WTC11 (cell line): Measurements from ENCODE around the gene SLC29A3. TPM values are rescaled to one million over a fixed set of nuclear protein-coding genes. Genes with fewer than 3 reads are reported as not detected.

Experiments used
- ATAC-seq: fragments of 200-7000 bp; cut with Tn5 transposase; 2 replicates; pipeline ENCODE4 v1.10.0; 2021; ENCODE audit warnings: mild to moderate bottlenecking, moderate library complexity
- CTCF ChIA-PET: fragments of 300-600 bp; sonication (Branson Sonifier 250); formaldehyde crosslinking; loops from one replicate; lab custom pipeline; 2021; ENCODE audit warnings: antibody characterized with exemption; lab: Charles Lee
- POLR2A ChIA-PET: fragments of 350-600 bp; sonication (Branson Sonifier 250); formaldehyde crosslinking; loops from one replicate; lab custom pipeline; 2021; ENCODE audit warnings: antibody characterized with exemption; lab: Charles Lee
- DNase-seq: peaks from one replicate; pipeline ENCODE4 v3.0.0; 2021; ENCODE audit warnings: low spot score
- H3K27ac Mint-ChIP-seq: 2 replicates; pipeline ENCODE4 v1.8.0; 2021; ENCODE audit warnings: mixed read lengths
- H3K27me3 Mint-ChIP-seq: 2 replicates; pipeline ENCODE4 v1.8.0; 2021; ENCODE audit warnings: low read depth, mild to moderate bottlenecking, moderate library complexity, mixed read lengths
- H3K36me3 Mint-ChIP-seq: 2 replicates; pipeline ENCODE4 v1.8.0; 2021; ENCODE audit warnings: mixed read lengths
- H3K4me1 Mint-ChIP-seq: 2 replicates; pipeline ENCODE4 v1.8.0; 2022; ENCODE audit warnings: mixed read lengths
- H3K4me3 Mint-ChIP-seq: 2 replicates; pipeline ENCODE4 v1.8.0; 2021; ENCODE audit warnings: mild to moderate bottlenecking, moderate library complexity, mixed read lengths
- H3K9me3 Mint-ChIP-seq: 2 replicates; pipeline ENCODE4 v1.8.0; 2021; ENCODE audit warnings: mixed read lengths
- ARID4B ChIP-seq: sonication (generic); formaldehyde crosslinking; IDR thresholded peaks from 2 replicates; pipeline ENCODE4 v1.8.0; 2023; ENCODE audit warnings: missing genetic modification reagents, mild to moderate bottlenecking, borderline replicate concordance
- ATF1 ChIP-seq: sonication (generic); formaldehyde crosslinking; IDR thresholded peaks from 2 replicates; pipeline ENCODE4 v1.8.1; 2023; ENCODE audit warnings: mild to moderate bottlenecking, moderate library complexity, missing genetic modification reagents
- CREM ChIP-seq: sonication (generic); formaldehyde crosslinking; IDR thresholded peaks from 2 replicates; pipeline ENCODE4 v1.8.1; 2022; ENCODE audit warnings: mild to moderate bottlenecking, missing genetic modification reagents, moderate library complexity
- JAZF1 ChIP-seq: fragments of 250-450 bp; sonication (Bioruptor Pico); IDR thresholded peaks from 2 replicates; pipeline ENCODE4 v1.9.0; 2021; ENCODE audit warnings: moderate library complexity, mild to moderate bottlenecking, inconsistent platforms
- MXD4 ChIP-seq: fragments of 250-450 bp; sonication (Bioruptor Pico); IDR thresholded peaks from 2 replicates; pipeline ENCODE4 v1.8.0; 2021; ENCODE audit warnings: mild to moderate bottlenecking, moderate library complexity, borderline replicate concordance
- NFATC4 ChIP-seq: fragments of 250-450 bp; sonication (Bioruptor Pico); IDR thresholded peaks from 2 replicates; pipeline ENCODE4 v1.9.0; 2021; ENCODE audit warnings: mild to moderate bottlenecking
- NFE2L1 ChIP-seq: sonication (generic); formaldehyde crosslinking; IDR thresholded peaks from 2 replicates; pipeline ENCODE4 v1.8.1; 2023; ENCODE audit warnings: missing genetic modification reagents
- NFYB ChIP-seq: sonication (generic); formaldehyde crosslinking; conservative IDR thresholded peaks from 2 replicates; pipeline ENCODE4 v1.8.0; 2022; ENCODE audit warnings: low read depth, missing genetic modification reagents
- NR2C2 ChIP-seq: sonication (generic); formaldehyde crosslinking; IDR thresholded peaks from 2 replicates; pipeline ENCODE4 v1.8.0; 2022; ENCODE audit warnings: mild to moderate bottlenecking, missing genetic modification reagents
- OVOL2 ChIP-seq: fragments of 250-450 bp; sonication (Bioruptor Pico); IDR thresholded peaks from 2 replicates; pipeline ENCODE4 v1.9.0; 2021; ENCODE audit warnings: mild to moderate bottlenecking, borderline replicate concordance
- ZBTB21 ChIP-seq: sonication (generic); formaldehyde crosslinking; IDR thresholded peaks from 2 replicates; pipeline ENCODE4 v1.8.1; 2023; ENCODE audit warnings: mild to moderate bottlenecking, missing genetic modification reagents, borderline replicate concordance
- ZNF138 ChIP-seq: sonication (generic); formaldehyde crosslinking; conservative IDR thresholded peaks from 2 replicates; pipeline ENCODE4 v1.8.1; 2022; ENCODE audit warnings: mild to moderate bottlenecking, moderate library complexity, missing genetic modification reagents
- ZNF281 ChIP-seq: sonication (generic); formaldehyde crosslinking; IDR thresholded peaks from 2 replicates; pipeline ENCODE4 v1.8.0; 2023; ENCODE audit warnings: mild to moderate bottlenecking, missing genetic modification reagents
- total RNA-seq: library from RNA; stranded (reverse); gene quantifications from 3 replicates; pipeline ENCODE4 v1.2.3, GENCODE V29; 2021
- TF ChIP-seq, protein P1 (sequence below): sonication (generic); formaldehyde crosslinking; IDR thresholded peaks from 2 replicates; pipeline ENCODE4 v1.8.1; 2023; ENCODE audit warnings: mild to moderate bottlenecking, missing genetic modification reagents, borderline replicate concordance
- TF ChIP-seq, protein P2 (sequence below): sonication (generic); formaldehyde crosslinking; IDR thresholded peaks from 2 replicates; pipeline ENCODE4 v1.8.0; 2022; ENCODE audit warnings: mild to moderate bottlenecking, missing genetic modification reagents
- TF ChIP-seq, protein P3 (sequence below): fragments of 250-450 bp; sonication (Bioruptor Pico); IDR thresholded peaks from 2 replicates; pipeline ENCODE4 v1.9.0; 2021; ENCODE audit warnings: mild to moderate bottlenecking

The SLC29A3 gene
- total RNA-seq, 1 experiment from 2014 or later = 9.2 TPM

DNA sequence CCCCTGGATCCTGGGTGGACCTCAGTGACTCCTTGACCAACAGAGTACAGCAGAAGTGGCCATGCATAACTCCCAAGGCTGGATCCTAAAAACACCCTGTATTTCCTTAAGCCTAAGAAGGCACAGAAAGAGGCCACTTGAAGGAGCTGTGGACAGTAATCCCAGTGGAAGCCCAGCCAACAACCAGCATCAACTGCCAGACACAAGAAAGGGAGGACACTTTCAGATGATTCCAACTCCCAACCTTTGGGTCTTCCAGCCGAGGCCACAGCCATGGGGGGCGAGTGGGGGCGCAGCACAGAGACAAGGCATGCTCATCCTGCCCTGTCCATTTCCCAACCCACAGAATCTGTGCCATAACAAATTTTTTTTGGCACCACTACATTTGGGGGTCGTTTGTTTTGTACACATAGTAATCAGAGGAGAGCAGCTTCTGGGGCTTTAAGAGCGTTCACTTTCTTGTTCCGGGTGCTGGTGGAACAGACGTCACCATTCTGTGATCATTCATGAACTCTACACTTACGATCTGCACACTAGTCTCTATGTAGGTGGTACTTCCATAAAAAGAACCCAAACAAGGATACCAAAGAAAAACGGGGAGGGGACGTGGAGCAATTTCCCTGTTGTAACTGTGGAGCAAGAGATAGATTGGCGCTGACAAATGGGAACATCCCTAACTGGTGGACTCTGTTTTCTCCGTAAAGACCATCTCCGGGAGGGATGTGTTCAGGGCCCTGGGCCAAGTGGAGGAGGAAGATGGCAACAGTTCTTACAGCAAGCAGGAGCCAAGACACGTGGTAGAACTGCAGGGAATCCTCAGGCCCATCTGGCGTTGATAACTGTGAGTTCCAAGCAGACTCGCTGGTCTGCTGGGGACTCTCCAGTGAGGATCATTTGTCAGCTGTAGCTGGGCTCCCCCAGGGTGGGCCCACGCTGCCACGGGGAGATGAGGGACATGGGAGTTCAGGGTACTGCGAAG is 6.0 kb upstream of the SLC29A3 start:
- H3K27me3 Mint-ChIP-seq = peaks cover 13% of the 10 kb centered on the region
- CTCF ChIA-PET = interaction anchor here (0.6 to 7.5 kb wide), 18 partner anchors 25 to 583 kb away, joined by 3 to 120 read pairs (median 4); partner anchors contain the start of gene CDH23
- no peak for ATAC-seq
- no peak for DNase-seq
- H3K4me1 Mint-ChIP-seq = peaks cover 13% of the 10 kb centered on the region
- no peaks in the 10 kb centered on the region for H3K36me3 Mint-ChIP-seq
- H3K27ac Mint-ChIP-seq = no peak overlapping the region
- POLR2A ChIA-PET = no interaction called here
- H3K4me3 Mint-ChIP-seq = no peak overlapping the region
- no peaks in the 10 kb centered on the region for H3K9me3 Mint-ChIP-seq
- no peak for TF ChIP-seq MXD4 (CRISPR knock-in tag)
- TF ChIP-seq NFE2L1 (CRISPR knock-in tag) = no peak
- TF ChIP-seq ZNF138 (CRISPR knock-in tag) = no peak
- TF ChIP-seq ATF1 = no peak
- TF ChIP-seq JAZF1 (CRISPR knock-in tag) = no peak
- no peak for TF ChIP-seq ZBTB21 (CRISPR knock-in tag)
- TF ChIP-seq, protein P1, sequence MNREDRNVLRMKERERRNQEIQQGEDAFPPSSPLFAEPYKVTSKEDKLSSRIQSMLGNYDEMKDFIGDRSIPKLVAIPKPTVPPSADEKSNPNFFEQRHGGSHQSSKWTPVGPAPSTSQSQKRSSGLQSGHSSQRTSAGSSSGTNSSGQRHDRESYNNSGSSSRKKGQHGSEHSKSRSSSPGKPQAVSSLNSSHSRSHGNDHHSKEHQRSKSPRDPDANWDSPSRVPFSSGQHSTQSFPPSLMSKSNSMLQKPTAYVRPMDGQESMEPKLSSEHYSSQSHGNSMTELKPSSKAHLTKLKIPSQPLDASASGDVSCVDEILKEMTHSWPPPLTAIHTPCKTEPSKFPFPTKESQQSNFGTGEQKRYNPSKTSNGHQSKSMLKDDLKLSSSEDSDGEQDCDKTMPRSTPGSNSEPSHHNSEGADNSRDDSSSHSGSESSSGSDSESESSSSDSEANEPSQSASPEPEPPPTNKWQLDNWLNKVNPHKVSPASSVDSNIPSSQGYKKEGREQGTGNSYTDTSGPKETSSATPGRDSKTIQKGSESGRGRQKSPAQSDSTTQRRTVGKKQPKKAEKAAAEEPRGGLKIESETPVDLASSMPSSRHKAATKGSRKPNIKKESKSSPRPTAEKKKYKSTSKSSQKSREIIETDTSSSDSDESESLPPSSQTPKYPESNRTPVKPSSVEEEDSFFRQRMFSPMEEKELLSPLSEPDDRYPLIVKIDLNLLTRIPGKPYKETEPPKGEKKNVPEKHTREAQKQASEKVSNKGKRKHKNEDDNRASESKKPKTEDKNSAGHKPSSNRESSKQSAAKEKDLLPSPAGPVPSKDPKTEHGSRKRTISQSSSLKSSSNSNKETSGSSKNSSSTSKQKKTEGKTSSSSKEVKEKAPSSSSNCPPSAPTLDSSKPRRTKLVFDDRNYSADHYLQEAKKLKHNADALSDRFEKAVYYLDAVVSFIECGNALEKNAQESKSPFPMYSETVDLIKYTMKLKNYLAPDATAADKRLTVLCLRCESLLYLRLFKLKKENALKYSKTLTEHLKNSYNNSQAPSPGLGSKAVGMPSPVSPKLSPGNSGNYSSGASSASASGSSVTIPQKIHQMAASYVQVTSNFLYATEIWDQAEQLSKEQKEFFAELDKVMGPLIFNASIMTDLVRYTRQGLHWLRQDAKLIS (CRISPR knock-in tag) = no peak
- TF ChIP-seq NFATC4 (CRISPR knock-in tag) = no peak
- no peak for TF ChIP-seq ZNF281 (CRISPR knock-in tag)
- no peak for TF ChIP-seq OVOL2 (CRISPR knock-in tag)
- TF ChIP-seq NFYB (CRISPR knock-in tag) = no peak
- TF ChIP-seq, protein P2, sequence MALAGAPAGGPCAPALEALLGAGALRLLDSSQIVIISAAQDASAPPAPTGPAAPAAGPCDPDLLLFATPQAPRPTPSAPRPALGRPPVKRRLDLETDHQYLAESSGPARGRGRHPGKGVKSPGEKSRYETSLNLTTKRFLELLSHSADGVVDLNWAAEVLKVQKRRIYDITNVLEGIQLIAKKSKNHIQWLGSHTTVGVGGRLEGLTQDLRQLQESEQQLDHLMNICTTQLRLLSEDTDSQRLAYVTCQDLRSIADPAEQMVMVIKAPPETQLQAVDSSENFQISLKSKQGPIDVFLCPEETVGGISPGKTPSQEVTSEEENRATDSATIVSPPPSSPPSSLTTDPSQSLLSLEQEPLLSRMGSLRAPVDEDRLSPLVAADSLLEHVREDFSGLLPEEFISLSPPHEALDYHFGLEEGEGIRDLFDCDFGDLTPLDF (CRISPR knock-in tag) = no peak
- TF ChIP-seq CREM (CRISPR knock-in tag) = no peak
- TF ChIP-seq ARID4B = no peak
- TF ChIP-seq, protein P3, sequence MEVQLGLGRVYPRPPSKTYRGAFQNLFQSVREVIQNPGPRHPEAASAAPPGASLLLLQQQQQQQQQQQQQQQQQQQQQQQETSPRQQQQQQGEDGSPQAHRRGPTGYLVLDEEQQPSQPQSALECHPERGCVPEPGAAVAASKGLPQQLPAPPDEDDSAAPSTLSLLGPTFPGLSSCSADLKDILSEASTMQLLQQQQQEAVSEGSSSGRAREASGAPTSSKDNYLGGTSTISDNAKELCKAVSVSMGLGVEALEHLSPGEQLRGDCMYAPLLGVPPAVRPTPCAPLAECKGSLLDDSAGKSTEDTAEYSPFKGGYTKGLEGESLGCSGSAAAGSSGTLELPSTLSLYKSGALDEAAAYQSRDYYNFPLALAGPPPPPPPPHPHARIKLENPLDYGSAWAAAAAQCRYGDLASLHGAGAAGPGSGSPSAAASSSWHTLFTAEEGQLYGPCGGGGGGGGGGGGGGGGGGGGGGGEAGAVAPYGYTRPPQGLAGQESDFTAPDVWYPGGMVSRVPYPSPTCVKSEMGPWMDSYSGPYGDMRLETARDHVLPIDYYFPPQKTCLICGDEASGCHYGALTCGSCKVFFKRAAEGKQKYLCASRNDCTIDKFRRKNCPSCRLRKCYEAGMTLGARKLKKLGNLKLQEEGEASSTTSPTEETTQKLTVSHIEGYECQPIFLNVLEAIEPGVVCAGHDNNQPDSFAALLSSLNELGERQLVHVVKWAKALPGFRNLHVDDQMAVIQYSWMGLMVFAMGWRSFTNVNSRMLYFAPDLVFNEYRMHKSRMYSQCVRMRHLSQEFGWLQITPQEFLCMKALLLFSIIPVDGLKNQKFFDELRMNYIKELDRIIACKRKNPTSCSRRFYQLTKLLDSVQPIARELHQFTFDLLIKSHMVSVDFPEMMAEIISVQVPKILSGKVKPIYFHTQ (CRISPR knock-in tag) = no peak
- no peak for TF ChIP-seq NR2C2 (CRISPR knock-in tag)
